Activated B cell treated with CpG ODN at 0.5 μM for 24 hours (primary cell): ENCODE results near the gene PRRT1. TPM values are rescaled to one million over a fixed set of nuclear protein-coding genes. Genes with fewer than 3 reads are reported as not detected.

Experiments
- ATAC-seq: fragments of 200-7000 bp; cut with Tn5 transposase; one replicate; pipeline ENCODE4 v1.10.0; 2021; ENCODE audit warnings: low read depth, mild to moderate bottlenecking, moderate library complexity
- CTCF ChIA-PET: fragments of 350-600 bp; sonication (Branson Sonifier 250); formaldehyde crosslinking; loops from one replicate; lab custom pipeline; 2021; ENCODE audit warnings: antibody characterized with exemption; lab: Charles Lee
- POLR2A ChIA-PET: fragments of 350-600 bp; sonication (Branson Sonifier 250); formaldehyde crosslinking; loops from one replicate; lab custom pipeline; 2021; ENCODE audit warnings: antibody characterized with exemption; lab: Charles Lee
- DNase-seq: peaks from one replicate; pipeline ENCODE4 v3.0.0; 2022
- H3K27ac Mint-ChIP-seq: one replicate; pipeline ENCODE4 v1.8.0; 2020; ENCODE audit warnings: mixed read lengths
- H3K27me3 Mint-ChIP-seq: one replicate; pipeline ENCODE4 v1.8.0; 2021; ENCODE audit warnings: mixed read lengths
- H3K36me3 Mint-ChIP-seq: one replicate; pipeline ENCODE4 v1.8.0; 2021; ENCODE audit warnings: low read depth, mixed read lengths
- H3K4me1 Mint-ChIP-seq: one replicate; pipeline ENCODE4 v1.8.0; 2021; ENCODE audit warnings: mixed read lengths
- H3K4me3 Mint-ChIP-seq: one replicate; pipeline ENCODE4 v1.8.0; 2020; ENCODE audit warnings: mild to moderate bottlenecking, mixed read lengths
- H3K9me3 Mint-ChIP-seq: one replicate; pipeline ENCODE4 v1.8.0; 2020; ENCODE audit warnings: mixed read lengths
- intact Hi-C: fragments of 100-400 bp; cut with micrococcal nuclease; formaldehyde crosslinking; loops from one replicate; pipeline ENCODE4 v1.15.1; 2024
- total RNA-seq: library from RNA; stranded (reverse); gene quantifications from 2 replicates; pipeline ENCODE4 v1.2.3, GENCODE V29; 2022
- TF ChIP-seq, protein P1 (sequence below): fragments of 200-600 bp; IDR thresholded peaks from one replicate; pipeline ENCODE4 v1.8.0; 2022; ENCODE audit warnings: antibody characterized with exemption, mild to moderate bottlenecking

The PRRT1 gene
- total RNA-seq, 1 donor from 2014 or later: not detected

DNA sequence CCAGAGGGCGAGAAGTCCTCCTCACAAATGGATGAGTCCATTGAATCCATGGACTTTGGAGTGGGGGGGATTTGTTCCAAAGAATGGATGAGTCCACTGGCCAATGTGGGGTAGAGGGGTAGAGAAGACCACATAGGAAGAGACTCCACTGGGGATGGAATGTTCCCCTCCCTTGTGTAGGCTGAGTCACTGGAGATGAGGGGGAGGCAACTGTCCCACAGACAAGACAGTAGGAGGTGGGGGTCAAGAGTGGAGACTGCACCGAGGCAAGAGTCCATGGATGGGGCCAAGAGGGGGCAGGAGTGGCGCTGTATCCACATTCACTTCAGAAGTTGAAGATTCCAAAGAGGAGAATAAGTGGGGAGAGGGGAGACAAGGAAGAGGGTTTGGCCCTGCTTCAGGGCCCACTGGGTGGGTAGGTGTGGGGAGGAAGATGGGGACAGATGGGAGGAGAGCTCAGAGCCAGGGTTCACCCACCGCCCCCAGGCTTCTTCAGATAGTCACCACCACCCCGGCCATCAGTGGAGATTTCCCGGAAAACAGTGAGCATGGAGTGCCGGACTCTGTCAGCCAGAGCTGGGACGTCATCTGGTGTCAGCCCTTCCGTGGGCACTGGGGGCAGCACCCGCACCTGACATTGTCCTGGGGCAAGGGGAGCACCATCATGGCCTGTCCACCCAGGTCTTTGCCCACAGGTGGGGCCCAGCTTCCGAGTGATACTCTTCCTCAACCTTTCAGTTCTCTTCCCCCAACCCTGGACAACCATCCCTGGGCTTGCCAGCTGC lies 17.3 kb upstream of the PRRT1 start:
- no peak for ATAC-seq
- intact Hi-C loops: no loop called here
- POLR2A ChIA-PET: no interaction called here
- Mint-ChIP-seq H3K36me3 (peaks cover 33% of the 10 kb centered on the region), H3K4me3 (no peak overlapping the region), H3K4me1 (peaks cover 4% of the 10 kb centered on the region), H3K27ac (no peak overlapping the region), H3K27me3 (no peaks in the 10 kb centered on the region), H3K9me3 (no peaks in the 10 kb centered on the region)
- no peak for DNase-seq
- TF ChIP-seq, protein P1, sequence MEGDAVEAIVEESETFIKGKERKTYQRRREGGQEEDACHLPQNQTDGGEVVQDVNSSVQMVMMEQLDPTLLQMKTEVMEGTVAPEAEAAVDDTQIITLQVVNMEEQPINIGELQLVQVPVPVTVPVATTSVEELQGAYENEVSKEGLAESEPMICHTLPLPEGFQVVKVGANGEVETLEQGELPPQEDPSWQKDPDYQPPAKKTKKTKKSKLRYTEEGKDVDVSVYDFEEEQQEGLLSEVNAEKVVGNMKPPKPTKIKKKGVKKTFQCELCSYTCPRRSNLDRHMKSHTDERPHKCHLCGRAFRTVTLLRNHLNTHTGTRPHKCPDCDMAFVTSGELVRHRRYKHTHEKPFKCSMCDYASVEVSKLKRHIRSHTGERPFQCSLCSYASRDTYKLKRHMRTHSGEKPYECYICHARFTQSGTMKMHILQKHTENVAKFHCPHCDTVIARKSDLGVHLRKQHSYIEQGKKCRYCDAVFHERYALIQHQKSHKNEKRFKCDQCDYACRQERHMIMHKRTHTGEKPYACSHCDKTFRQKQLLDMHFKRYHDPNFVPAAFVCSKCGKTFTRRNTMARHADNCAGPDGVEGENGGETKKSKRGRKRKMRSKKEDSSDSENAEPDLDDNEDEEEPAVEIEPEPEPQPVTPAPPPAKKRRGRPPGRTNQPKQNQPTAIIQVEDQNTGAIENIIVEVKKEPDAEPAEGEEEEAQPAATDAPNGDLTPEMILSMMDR: no peak
- CTCF ChIA-PET: no interaction called here

- H3K9me3 Mint-ChIP-seq: no peaks in the 10 kb centered on the region
- TF ChIP-seq, protein P1: no peak
These were observed 16.6 kb upstream of the PRRT1 start for GRCh38 chr6:32168350-32168749.

GRCh38 chr6:32167761-32168262 lies 16.1 kb upstream of the PRRT1 start:
- Mint-ChIP-seq H3K27me3 (no peaks in the 10 kb centered on the region), H3K27ac (no peak overlapping the region), H3K36me3 (peaks cover 33% of the 10 kb centered on the region), H3K4me1 (peaks cover 4% of the 10 kb centered on the region), H3K4me3 (no peak overlapping the region), H3K9me3 (no peaks in the 10 kb centered on the region)
- ATAC-seq (no peak), DNase-seq (no peak)
- ChIA-PET CTCF (no interaction called here), POLR2A (no interaction called here)
- intact Hi-C loops: no loop called here
- TF ChIP-seq, protein P1: no peak

More at GRCh38 chr6:32168350-32168749, 16.6 kb upstream of the PRRT1 start:
- Mint-ChIP-seq H3K4me3 (no peak overlapping the region), H3K4me1 (peaks cover 4% of the 10 kb centered on the region), H3K27me3 (no peaks in the 10 kb centered on the region), H3K36me3 (peaks cover 33% of the 10 kb centered on the region), H3K27ac (no peak overlapping the region)
- intact Hi-C loops: no loop called here
- ChIA-PET POLR2A (no interaction called here), CTCF (no interaction called here)
- DNase-seq (no peak), ATAC-seq (peak; percentile 40)

DNA sequence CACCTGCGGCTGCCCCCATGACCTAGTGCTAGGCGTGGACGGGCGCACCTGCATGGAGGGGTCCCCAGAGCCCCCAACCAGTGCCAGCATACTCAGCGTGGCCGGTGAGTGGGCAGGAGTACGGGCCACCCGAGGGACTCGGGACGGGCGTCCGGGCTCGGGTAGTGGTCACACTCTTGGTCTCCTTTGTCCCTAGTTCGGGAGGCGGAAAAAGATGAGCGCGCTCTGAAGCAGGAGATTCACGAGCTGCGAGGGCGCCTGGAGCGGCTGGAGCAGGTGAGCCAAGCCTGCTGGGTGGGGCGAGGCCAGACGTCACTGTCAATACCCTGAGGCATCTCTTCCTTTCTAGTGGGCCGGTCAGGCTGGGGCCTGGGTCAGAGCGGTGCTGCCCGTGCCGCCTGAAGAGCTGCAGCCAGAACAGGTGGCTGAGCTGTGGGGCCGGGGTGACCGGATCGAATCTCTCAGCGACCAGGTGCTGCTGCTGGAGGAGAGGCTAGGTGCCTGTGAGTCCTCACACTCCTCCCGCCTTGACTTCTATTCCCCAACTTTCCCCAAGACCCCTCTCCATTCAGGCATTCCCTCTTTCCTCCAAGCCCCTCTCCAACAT lies 15.5 kb upstream of the PRRT1 start:
- DNase-seq: no peak
- no peak for ATAC-seq
- CTCF ChIA-PET: no interaction called here

More for the DNA sequence above, 15.5 kb upstream of the PRRT1 start:
- Mint-ChIP-seq H3K36me3 (peaks cover 33% of the 10 kb centered on the region), H3K4me1 (peaks cover 4% of the 10 kb centered on the region), H3K27ac (no peak overlapping the region), H3K4me3 (no peak overlapping the region), H3K9me3 (no peaks in the 10 kb centered on the region), H3K27me3 (no peaks in the 10 kb centered on the region)
- intact Hi-C loops: no loop called here
- POLR2A ChIA-PET: no interaction called here
- TF ChIP-seq, protein P1: no peak
